ENCODE data around the gene TAS1R2.

- TF ChIP-seq POLR2A (IDR thresholded peaks at IDR 0.05) (no peak), POLR2AphosphoS5 (IDR thresholded peaks at IDR 0.05) (no peak), CTCF (IDR thresholded peaks at IDR 0.05) (no peak)
Measured at GRCh38 chr1:18859560-18859959, at the start of gene TAS1R2.

Measured in gastroesophageal sphincter (tissue), 3 donors.